Type B pancreatic cell (in vitro differentiated cells): Measurements from ENCODE around the gene ATP11B. TPM values are rescaled to one million over a fixed set of nuclear protein-coding genes. Genes with fewer than 3 reads are reported as not detected.

Experiments
- DNase-seq: peaks from one replicate; pipeline ENCODE4 v3.0.0; 2021; ENCODE audit warnings: mixed read lengths; ENCODE audit not compliant: unreplicated experiment; ENCODE audit errors: extremely low spot score
- H3K27ac Mint-ChIP-seq: 2 replicates; pipeline ENCODE4 v1.8.0; 2021; ENCODE audit warnings: mild to moderate bottlenecking, mixed read lengths
- H3K27me3 Mint-ChIP-seq: 2 replicates; pipeline ENCODE4 v1.8.0; 2021; ENCODE audit warnings: mixed read lengths
- H3K36me3 Mint-ChIP-seq: 2 replicates; pipeline ENCODE4 v1.8.0; 2021; ENCODE audit warnings: mixed read lengths
- H3K4me1 Mint-ChIP-seq: one replicate; pipeline ENCODE4 v1.8.0; 2021; ENCODE audit warnings: mixed read lengths; ENCODE audit not compliant: unreplicated experiment
- H3K4me3 Mint-ChIP-seq: 2 replicates; pipeline ENCODE4 v1.8.0; 2021; ENCODE audit warnings: mild to moderate bottlenecking, mixed read lengths
- H3K9me3 Mint-ChIP-seq: 2 replicates; pipeline ENCODE4 v1.8.0; 2021; ENCODE audit warnings: mixed read lengths
- CTCF ChIP-seq: fragments of 200-600 bp; sonication (generic); conservative IDR thresholded peaks from 2 replicates; pipeline ENCODE4 v1.5.0; 2021; ENCODE audit warnings: antibody characterized with exemption, mild to moderate bottlenecking
- total RNA-seq: library from RNA; stranded (reverse); gene quantifications from 2 replicates; pipeline ENCODE4 v1.2.1, GENCODE V29; 2021; ENCODE audit warnings: low replicate concordance

Gene ATP11B
- total RNA-seq, 1 donor from 2014 or later: 73.4 TPM

GRCh38 chr3:182811269-182811596, 17.9 kb downstream of the ATP11B start:
- Mint-ChIP-seq H3K9me3 (no peaks in the 10 kb centered on the region), H3K4me3 (no peak overlapping the region), H3K27me3 (no peaks in the 10 kb centered on the region), H3K4me1 (peaks cover 23% of the 10 kb centered on the region), H3K27ac (no peak overlapping the region), H3K36me3 (peaks cover 6% of the 10 kb centered on the region)
- DNase-seq: no peak
- no peak for TF ChIP-seq CTCF

GRCh38 chr3:182812123-182812522, 18.8 kb downstream of the ATP11B start:
- Mint-ChIP-seq H3K4me1 (peaks cover 21% of the 10 kb centered on the region), H3K9me3 (no peaks in the 10 kb centered on the region), H3K36me3 (peaks cover 6% of the 10 kb centered on the region), H3K27ac (no peak overlapping the region), H3K27me3 (no peaks in the 10 kb centered on the region), H3K4me3 (no peak overlapping the region)
- DNase-seq: no peak
- no peak for TF ChIP-seq CTCF

- Mint-ChIP-seq H3K4me3 (no peak overlapping the region), H3K9me3 (no peaks in the 10 kb centered on the region), H3K36me3 (peaks cover 6% of the 10 kb centered on the region), H3K27me3 (no peaks in the 10 kb centered on the region), H3K4me1 (peaks cover 13% of the 10 kb centered on the region), H3K27ac (no peak overlapping the region)
- TF ChIP-seq CTCF: no peak
- no peak for DNase-seq
Measured at GRCh38 chr3:182814419-182815062, 21.2 kb downstream of the ATP11B start.

GRCh38 chr3:182816181-182816580, 22.9 kb downstream of the ATP11B start:
- TF ChIP-seq CTCF: no peak
- Mint-ChIP-seq H3K27ac (no peak overlapping the region), H3K4me3 (no peak overlapping the region), H3K27me3 (no peaks in the 10 kb centered on the region), H3K9me3 (no peaks in the 10 kb centered on the region), H3K4me1 (peaks cover 11% of the 10 kb centered on the region), H3K36me3 (peaks cover 9% of the 10 kb centered on the region)
- no peak for DNase-seq

GRCh38 chr3:182818296-182818978, 25.1 kb downstream of the ATP11B start:
- no peak for TF ChIP-seq CTCF
- Mint-ChIP-seq H3K9me3 (no peaks in the 10 kb centered on the region), H3K27ac (no peak overlapping the region), H3K4me1 (peaks cover 11% of the 10 kb centered on the region), H3K4me3 (no peak overlapping the region), H3K36me3 (peaks cover 21% of the 10 kb centered on the region), H3K27me3 (no peaks in the 10 kb centered on the region)
- no peak for DNase-seq
